Upper lobe of left lung (tissue), 6 donors: Measurements from ENCODE around the gene MAPK13. TPM values are rescaled to one million over a fixed set of nuclear protein-coding genes. Genes with fewer than 3 reads are reported as not detected.
"Not testable (repeated sequence)": the region's sequence is repeated elsewhere in the genome, so short reads cannot be mapped to it uniquely, and the experiment has no call there.

Experiments used
- ATAC-seq, 2 donors: fragments of 200-7000 bp; cut with Tn5 transposase; one replicate each; pipeline ENCODE4 v1.9.1; 2022; ENCODE audit warnings: mild to moderate bottlenecking in 2 of 2, moderate library complexity in 2 of 2; ENCODE audit not compliant: low FRiP score in 2 of 2
- DNase-seq, 2 donors: peaks; one replicate each; pipeline ENCODE4 v3.0.0-alpha.2; 2019 to 2020
- H3K27ac ChIP-seq, 4 donors: fragments of 200-600 bp; sonication (generic); one replicate each; pipeline ENCODE4 v1.5.1; 2016 to 2019
- H3K27me3 ChIP-seq, 4 donors: fragments of 200-600 bp; sonication (generic); one replicate each; pipeline ENCODE4 v1.5.1; 2017 to 2019
- H3K36me3 ChIP-seq, 4 donors: fragments of 200-600 bp; sonication (generic); one replicate each; pipeline ENCODE4 v1.5.1; 2016 to 2019
- H3K4me1 ChIP-seq, 4 donors: fragments of 200-600 bp; sonication (generic); one replicate each; pipeline ENCODE4 v1.5.1; 2018 to 2019
- H3K4me3 ChIP-seq, 4 donors: fragments of 200-600 bp; sonication (generic); one replicate each; pipeline ENCODE4 v1.5.1; 2017 to 2019; ENCODE audit warnings: mild to moderate bottlenecking in 2 of 4, moderate library complexity in 1 of 4
- H3K9me3 ChIP-seq, 4 donors: fragments of 200-600 bp; sonication (generic); one replicate each; pipeline ENCODE4 v1.5.1; 2018 to 2019
- CTCF ChIP-seq, 6 experiments: fragments of 450-650 bp in 4 of 6; fragments of 200-600 bp in 2 of 6; sonication (generic) in 2 of 6; IDR thresholded peaks; one replicate each; pipeline ENCODE4 v1.5.1; 2016 to 2019; ENCODE audit warnings: antibody characterized with exemption in 6 of 6
- EP300 ChIP-seq, 4 donors: sonication (generic); formaldehyde crosslinking; IDR thresholded peaks; one replicate each; pipeline ENCODE4 v1.5.1; 2017; ENCODE audit warnings: antibody characterized with exemption in 4 of 4, control low read depth in 2 of 4
- POLR2A ChIP-seq, 4 donors: fragments of 450-650 bp; IDR thresholded peaks; one replicate each; pipeline ENCODE4 v1.5.1; 2016 to 2017; ENCODE audit warnings: antibody characterized with exemption in 4 of 4, mild to moderate bottlenecking in 2 of 4
- POLR2AphosphoS5 ChIP-seq, 2 donors: sonication (generic); formaldehyde crosslinking; IDR thresholded peaks; one replicate each; pipeline ENCODE4 v1.5.1; 2017; ENCODE audit warnings: antibody characterized with exemption in 2 of 2
- WGBS, 2 donors: methylation state at CpG; one replicate each; pipeline ENCODE4 v1.1.5; 2017 to 2018; 5-methylcytosine and 5-hydroxymethylcytosine counted together
- total RNA-seq, 6 donors: library from RNA; depleted of rRNA in 4 of 6; stranded (reverse); fragments of >200 nt in 4 of 6; gene quantifications; one replicate each; pipeline versions ENCODE4 v1.1.0 to v1.2.1, GENCODE V29; 2016 to 2021
- donor health status: DM: no; HTN: no; CAD: no; lungs with moderate emphysema.
- donor health status: DM: no; HTN: yes; CAD: no; lungs with severe emphysema.

The MAPK13 gene
- total RNA-seq, 6 donors from 2014 or later: 56.7 to 90.1 (median 80.1) TPM

- WGBS, 2 donors: 72% methylated on average over 10 of the region's 10 CpGs
- Histone ChIP-seq H3K4me1 (peaks cover 45 to 69% (median 57%) of the 10 kb centered on the region in 4 donors), H3K27ac (peak overlapping the region; percentile 20 to 79 (median 63))
Observed at GRCh38 chr6:36126553-36127458, 3.5 kb upstream of the MAPK13 start.

GRCh38 chr6:36127462-36128016 lies 2.8 kb upstream of the MAPK13 start:
- peak in 1 of 2 donors; percentile 93 for DNase-seq
- H3K9me3 ChIP-seq: no peaks in the 10 kb centered on the region
- peaks cover 0 to under 1% (median 0%) of the 10 kb centered on the region in 4 donors for H3K36me3 ChIP-seq
- peak overlapping the region; percentile 23 to 79 (median 63) for H3K27ac ChIP-seq
- peak in 2 of 4 donors; percentile 9 to 71 for TF ChIP-seq EP300 (IDR thresholded peaks at IDR 0.05)
- TF ChIP-seq POLR2A (IDR thresholded peaks at IDR 0.05): peak in 1 of 4 donors; percentile 82
- no peak for TF ChIP-seq CTCF (IDR thresholded peaks at IDR 0.05)
- peak; percentile 84 to 91 for TF ChIP-seq POLR2AphosphoS5 (IDR thresholded peaks at IDR 0.05)
- ATAC-seq: peak; percentile 63 to 68
- H3K27me3 ChIP-seq: no peaks in the 10 kb centered on the region
- 56 to 75% methylated on average over 7 to 8 of the region's 8 CpGs for WGBS, 2 donors
- H3K4me1 ChIP-seq: peaks cover 52 to 76% (median 65%) of the 10 kb centered on the region in 4 donors
- peak overlapping the region in 1 of 4 donors; percentile 28 for H3K4me3 ChIP-seq

More at GRCh38 chr6:36126553-36127458, 3.5 kb upstream of the MAPK13 start:
- Histone ChIP-seq H3K27me3 (no peaks in the 10 kb centered on the region), H3K9me3 (no peaks in the 10 kb centered on the region), H3K4me3 (no peak overlapping the region), H3K36me3 (no peaks in the 10 kb centered on the region)
- DNase-seq (no peak), ATAC-seq (no peak)
- TF ChIP-seq EP300 (IDR thresholded peaks at IDR 0.05) (no peak), CTCF (IDR thresholded peaks at IDR 0.05) (no peak), POLR2A (IDR thresholded peaks at IDR 0.05) (no peak), POLR2AphosphoS5 (IDR thresholded peaks at IDR 0.05) (no peak)

DNA sequence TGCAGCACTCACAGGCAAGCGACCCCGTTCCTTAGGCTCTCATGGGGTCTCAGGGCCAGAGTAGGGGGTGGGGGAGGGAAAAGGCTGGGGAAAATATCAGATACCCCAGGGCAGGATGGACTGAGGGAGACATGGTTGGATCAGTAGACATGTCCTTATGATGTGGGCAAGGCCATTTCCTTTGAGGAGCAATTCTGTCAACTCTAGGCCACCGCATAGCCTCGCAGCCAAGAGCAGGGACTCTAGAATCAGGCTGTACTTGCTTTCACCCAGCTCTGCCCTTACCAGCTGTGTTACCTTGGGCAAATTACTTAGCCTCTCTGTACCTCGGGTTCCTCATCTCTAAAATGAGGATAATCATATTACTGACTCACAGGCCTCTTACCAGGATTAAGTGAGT lies 2.2 kb upstream of the MAPK13 start:
- H3K27me3 ChIP-seq: no peaks in the 10 kb centered on the region
- no peaks in the 10 kb centered on the region for H3K9me3 ChIP-seq
- TF ChIP-seq POLR2A (IDR thresholded peaks at IDR 0.05) (no peak), EP300 (IDR thresholded peaks at IDR 0.05) (no peak), POLR2AphosphoS5 (IDR thresholded peaks at IDR 0.05) (no peak), CTCF (IDR thresholded peaks at IDR 0.05) (no peak)
- no peak for DNase-seq
- peak overlapping the region in 1 of 4 donors; percentile 28 for H3K4me3 ChIP-seq
- WGBS, 2 donors: 90 to 97% methylated on average over 5 of the region's 5 CpGs
- H3K27ac ChIP-seq: peak overlapping the region; percentile 23 to 79 (median 57)
- H3K36me3 ChIP-seq: peaks cover 0 to 2% (median 0%) of the 10 kb centered on the region in 4 donors
- no peak for ATAC-seq
- H3K4me1 ChIP-seq: peaks cover 54 to 79% (median 69%) of the 10 kb centered on the region in 4 donors

GRCh38 chr6:36128793-36129192 lies 1.5 kb upstream of the MAPK13 start:
- H3K27me3 ChIP-seq: no peaks in the 10 kb centered on the region
- no peaks in the 10 kb centered on the region for H3K9me3 ChIP-seq
- peaks cover 49 to 74% (median 65%) of the 10 kb centered on the region in 4 donors for H3K4me1 ChIP-seq
- no peak for DNase-seq
- peak overlapping the region in 1 of 4 donors; percentile 79 for H3K27ac ChIP-seq
- no peak for ATAC-seq
- H3K4me3 ChIP-seq: no peak overlapping the region
- no peak for TF ChIP-seq POLR2A (IDR thresholded peaks at IDR 0.05)
- no peak for TF ChIP-seq EP300 (IDR thresholded peaks at IDR 0.05)
- no peak for TF ChIP-seq CTCF (IDR thresholded peaks at IDR 0.05)
- no peak for TF ChIP-seq POLR2AphosphoS5 (IDR thresholded peaks at IDR 0.05)
- 100% methylated on average over 2 to 3 of the region's 3 CpGs for WGBS, 2 donors
- H3K36me3 ChIP-seq: peaks cover 0 to 2% (median 0%) of the 10 kb centered on the region in 4 donors

DNA sequence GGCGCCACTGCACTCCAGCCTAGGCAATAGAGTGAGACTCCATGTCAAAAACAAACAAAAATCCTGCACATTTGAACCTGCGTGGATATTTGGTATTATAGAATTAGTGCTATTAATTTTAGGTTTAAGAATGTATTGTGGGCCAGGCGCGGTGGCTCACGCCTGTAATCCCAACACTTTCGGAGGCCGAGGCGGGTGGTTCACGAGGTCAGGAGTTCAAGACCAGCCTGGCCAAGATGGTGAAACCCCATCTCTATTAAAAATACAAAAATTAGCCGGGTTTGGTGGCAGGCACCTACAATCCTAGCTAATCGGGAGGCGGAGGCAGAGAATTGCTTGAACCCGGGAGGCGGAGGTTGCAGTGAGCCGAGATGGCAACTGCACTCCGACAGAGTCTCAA lies 979 bp upstream of the MAPK13 start:
- not testable (repeated sequence) for DNase-seq, H3K9me3 ChIP-seq, ATAC-seq, H3K27me3 ChIP-seq, H3K36me3 ChIP-seq
- Histone ChIP-seq H3K4me3 (peak overlapping the region in 1 of 4 donors; percentile 59), H3K27ac (peak overlapping the region in 2 of 4 donors; percentile 85), H3K4me1 (peaks cover 43 to 69% (median 59%) of the 10 kb centered on the region in 4 donors)
- 89 to 95% methylated on average over 16 of the region's 16 CpGs for WGBS, 2 donors
